ENCODE measurements around the gene ELMOD3. TPM values are rescaled to one million over a fixed set of nuclear protein-coding genes. Genes with fewer than 3 reads are reported as not detected.

The ELMOD3 gene
- total and polyA plus RNA-seq, 2 of the 8 experiments (the other 6 are each of a cell fraction or from before 2014, with no cell fraction given) = 8.5 to 10.2 TPM

DNA sequence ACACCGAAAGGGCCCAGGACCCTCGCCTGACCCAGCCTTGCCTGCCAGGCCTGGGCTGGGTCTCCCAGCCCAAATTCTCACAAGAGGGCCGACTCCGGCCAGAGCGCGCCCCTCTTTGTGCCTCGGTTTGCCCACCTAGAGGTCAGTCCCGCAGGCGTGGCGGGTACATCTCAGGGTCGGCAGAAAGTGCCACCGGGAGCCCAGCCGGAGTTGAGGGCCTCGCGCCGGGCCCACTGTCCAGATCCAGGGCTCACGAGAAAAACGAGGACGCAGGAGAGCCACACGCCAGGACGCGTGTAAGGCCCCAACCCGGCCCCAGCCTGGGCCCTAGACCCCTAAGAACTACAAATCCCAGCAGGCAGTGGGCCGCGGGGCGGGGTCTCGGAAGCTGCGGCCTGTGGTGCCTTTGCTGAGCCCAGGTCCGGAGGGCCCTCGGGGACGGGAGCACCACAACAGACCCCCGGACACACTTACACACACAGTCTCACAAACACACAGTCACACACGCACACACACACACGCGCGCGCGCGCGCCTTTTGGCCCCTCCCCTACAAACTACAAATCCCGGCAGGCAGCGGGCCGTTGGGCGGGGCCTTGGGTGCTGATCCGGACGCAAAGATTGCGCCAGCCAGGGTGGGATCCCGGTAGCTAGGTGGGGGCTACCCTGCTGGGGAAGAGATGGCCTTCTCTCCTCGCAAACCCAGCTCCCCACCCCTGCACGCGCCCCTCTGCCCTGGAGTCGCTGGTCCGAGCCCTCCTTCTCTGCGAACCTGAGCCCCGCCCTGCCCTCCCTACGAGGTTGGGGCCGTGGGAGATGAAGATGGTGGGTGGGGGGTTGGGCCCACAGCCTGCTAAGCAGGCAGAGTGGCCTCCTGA is 63.8 kb downstream of the ELMOD3 start, which contains the start of gene SH2D6 (continued):
- TF ChIP-seq YY1 (IDR thresholded peaks at IDR 0.05; ENCODE audit: low read depth, low read length) (no peak), FOSL1 (IDR thresholded peaks at IDR 0.05; ENCODE audit: insufficient read depth, low read depth, low read length) (no peak), TAF1 (IDR thresholded peaks at IDR 0.05; ENCODE audit: low read depth, low read length) (peak; percentile 69), CREB1 (IDR thresholded peaks at IDR 0.05) (peak; percentile 45; the same call in 1 of the 2 replicates), PHF8 (conservative IDR thresholded peaks at IDR 0.05; ENCODE audit: low read depth, low read length) (peak; percentile 77), ZNF274 (IDR thresholded peaks at IDR 0.05; ENCODE audit: borderline replicate concordance, extremely low read depth, low read length) (no peak), CBX8 (IDR thresholded peaks at IDR 0.05; ENCODE audit: borderline replicate concordance, low read depth, low read length) (no peak), RXRA (IDR thresholded peaks at IDR 0.05; ENCODE audit: insufficient read depth, low read depth, low read length) (no peak), RAD21 (IDR thresholded peaks at IDR 0.05 in 1 of 2, conservative IDR thresholded peaks at IDR 0.05 in 1 of 2; ENCODE audit: low read depth in 2 of 2, low read length in 2 of 2) (0 out of 4 replicates have a peak, but pooled peaks of 1 of the 2 experiments have one; percentile 0), SIX5 (IDR thresholded peaks at IDR 0.05; ENCODE audit: low read depth, low read length) (peak; percentile 64), CBX5 (IDR thresholded peaks at IDR 0.05; ENCODE audit: low read depth, low read length) (no peak), RBBP5 (IDR thresholded peaks at IDR 0.05; ENCODE audit: borderline replicate concordance, low read depth, low read length) (no peak), TBP (IDR thresholded peaks at IDR 0.05; ENCODE audit: low read depth, low read length) (peak; percentile 33), POU5F1 (IDR thresholded peaks at IDR 0.05; ENCODE audit: low read depth, low read length) (no peak), GABPA (IDR thresholded peaks at IDR 0.05; ENCODE audit: borderline replicate concordance, insufficient read depth, low read length) (no peak), CHD1 (IDR thresholded peaks at IDR 0.05; ENCODE audit: low read depth, low read length) (no peak)
- TF ChIP-seq, protein P1, sequence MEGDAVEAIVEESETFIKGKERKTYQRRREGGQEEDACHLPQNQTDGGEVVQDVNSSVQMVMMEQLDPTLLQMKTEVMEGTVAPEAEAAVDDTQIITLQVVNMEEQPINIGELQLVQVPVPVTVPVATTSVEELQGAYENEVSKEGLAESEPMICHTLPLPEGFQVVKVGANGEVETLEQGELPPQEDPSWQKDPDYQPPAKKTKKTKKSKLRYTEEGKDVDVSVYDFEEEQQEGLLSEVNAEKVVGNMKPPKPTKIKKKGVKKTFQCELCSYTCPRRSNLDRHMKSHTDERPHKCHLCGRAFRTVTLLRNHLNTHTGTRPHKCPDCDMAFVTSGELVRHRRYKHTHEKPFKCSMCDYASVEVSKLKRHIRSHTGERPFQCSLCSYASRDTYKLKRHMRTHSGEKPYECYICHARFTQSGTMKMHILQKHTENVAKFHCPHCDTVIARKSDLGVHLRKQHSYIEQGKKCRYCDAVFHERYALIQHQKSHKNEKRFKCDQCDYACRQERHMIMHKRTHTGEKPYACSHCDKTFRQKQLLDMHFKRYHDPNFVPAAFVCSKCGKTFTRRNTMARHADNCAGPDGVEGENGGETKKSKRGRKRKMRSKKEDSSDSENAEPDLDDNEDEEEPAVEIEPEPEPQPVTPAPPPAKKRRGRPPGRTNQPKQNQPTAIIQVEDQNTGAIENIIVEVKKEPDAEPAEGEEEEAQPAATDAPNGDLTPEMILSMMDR (IDR thresholded peaks at IDR 0.05; ENCODE audit: control extremely low read depth in 1 of 3, insufficient read depth in 1 of 3, low read depth in 1 of 3, low read length in 3 of 3) = no peak
- TF ChIP-seq, protein P2, sequence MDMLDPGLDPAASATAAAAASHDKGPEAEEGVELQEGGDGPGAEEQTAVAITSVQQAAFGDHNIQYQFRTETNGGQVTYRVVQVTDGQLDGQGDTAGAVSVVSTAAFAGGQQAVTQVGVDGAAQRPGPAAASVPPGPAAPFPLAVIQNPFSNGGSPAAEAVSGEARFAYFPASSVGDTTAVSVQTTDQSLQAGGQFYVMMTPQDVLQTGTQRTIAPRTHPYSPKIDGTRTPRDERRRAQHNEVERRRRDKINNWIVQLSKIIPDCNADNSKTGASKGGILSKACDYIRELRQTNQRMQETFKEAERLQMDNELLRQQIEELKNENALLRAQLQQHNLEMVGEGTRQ (IDR thresholded peaks at IDR 0.05; ENCODE audit: low read length) = no peak
- TF ChIP-seq, protein P3, sequence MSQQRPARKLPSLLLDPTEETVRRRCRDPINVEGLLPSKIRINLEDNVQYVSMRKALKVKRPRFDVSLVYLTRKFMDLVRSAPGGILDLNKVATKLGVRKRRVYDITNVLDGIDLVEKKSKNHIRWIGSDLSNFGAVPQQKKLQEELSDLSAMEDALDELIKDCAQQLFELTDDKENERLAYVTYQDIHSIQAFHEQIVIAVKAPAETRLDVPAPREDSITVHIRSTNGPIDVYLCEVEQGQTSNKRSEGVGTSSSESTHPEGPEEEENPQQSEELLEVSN (IDR thresholded peaks at IDR 0.05) = peak; percentile 62

All from H1 (cell line).